Mononuclear cell (primary cell): ENCODE results near the gene TMEM163. TPM values are rescaled to one million over a fixed set of nuclear protein-coding genes. Genes with fewer than 3 reads are reported as not detected.

Source experiments
- H3K27me3 ChIP-seq: 2 replicates; pipeline ENCODE4 v1.6.0; 2011; ENCODE audit warnings: low read length, control low read depth; ENCODE audit not compliant: insufficient read depth
- H3K4me1 ChIP-seq: 2 replicates; pipeline ENCODE4 v1.5.1; 2011; ENCODE audit warnings: mild to moderate bottlenecking, low read length, control low read depth; ENCODE audit not compliant: insufficient read depth
- H3K4me3 ChIP-seq: 2 replicates; pipeline ENCODE4 v1.5.1; 2011; ENCODE audit warnings: mild to moderate bottlenecking, low read length, moderate library complexity
- H3K9me3 ChIP-seq: 2 replicates; pipeline ENCODE4 v1.5.1; 2011; ENCODE audit warnings: low read depth, mild to moderate bottlenecking, control low read depth, low read length
- total RNA-seq: library from RNA; depleted of rRNA; stranded (reverse); fragments of >200 nt; gene quantifications from one replicate; pipeline ENCODE4 v1.2.3, GENCODE V29; 2012

Gene TMEM163
- total RNA-seq, 1 donor: 0.63 TPM

DNA sequence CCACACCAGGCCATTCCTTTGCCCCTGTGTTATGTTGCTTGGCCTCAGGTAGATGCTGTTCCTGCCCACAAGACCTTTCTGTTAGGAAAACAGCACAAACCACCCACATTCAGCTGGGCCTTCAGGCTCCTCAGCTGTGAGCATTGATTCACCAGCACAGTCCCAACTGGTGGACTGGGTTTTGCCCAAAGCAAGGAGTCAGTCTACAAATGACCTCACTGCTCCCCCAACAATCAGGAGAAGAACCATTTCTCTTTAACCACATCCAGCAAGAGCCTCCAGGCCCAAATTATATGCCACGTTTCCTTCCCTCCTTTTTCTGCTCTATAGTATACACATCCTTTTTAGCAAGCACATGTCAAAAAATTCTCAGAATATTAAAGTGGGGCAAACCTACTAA is 5.2 kb downstream of the TMEM163 start:
- H3K4me3 ChIP-seq: no peak overlapping the region
- peaks cover 25% of the 10 kb centered on the region for H3K4me1 ChIP-seq
- H3K27me3 ChIP-seq: peaks cover 70% of the 10 kb centered on the region
- no peaks in the 10 kb centered on the region for H3K9me3 ChIP-seq

DNA sequence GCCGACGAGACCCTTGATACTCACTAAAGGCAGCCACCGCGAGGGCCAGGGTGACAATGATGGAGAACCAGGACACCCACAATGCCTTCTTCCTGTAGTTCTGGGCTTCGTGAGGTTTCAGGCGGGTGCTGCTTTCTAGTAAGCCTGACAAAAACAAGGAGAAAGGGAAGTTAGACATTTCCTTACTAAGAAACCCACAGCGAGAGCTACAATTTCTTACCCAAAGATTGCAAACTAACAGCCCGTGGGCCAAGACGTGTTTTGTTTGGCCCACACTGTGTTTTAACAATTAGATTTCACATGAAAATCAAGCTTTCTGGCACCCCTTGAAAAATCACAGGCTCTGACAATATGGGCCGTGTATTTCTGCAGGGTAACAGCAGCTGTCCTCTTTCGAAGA is 5.6 kb downstream of the TMEM163 start:
- peaks cover 24% of the 10 kb centered on the region for H3K4me1 ChIP-seq
- H3K27me3 ChIP-seq: peaks cover 68% of the 10 kb centered on the region
- no peak overlapping the region for H3K4me3 ChIP-seq
- no peaks in the 10 kb centered on the region for H3K9me3 ChIP-seq

DNA sequence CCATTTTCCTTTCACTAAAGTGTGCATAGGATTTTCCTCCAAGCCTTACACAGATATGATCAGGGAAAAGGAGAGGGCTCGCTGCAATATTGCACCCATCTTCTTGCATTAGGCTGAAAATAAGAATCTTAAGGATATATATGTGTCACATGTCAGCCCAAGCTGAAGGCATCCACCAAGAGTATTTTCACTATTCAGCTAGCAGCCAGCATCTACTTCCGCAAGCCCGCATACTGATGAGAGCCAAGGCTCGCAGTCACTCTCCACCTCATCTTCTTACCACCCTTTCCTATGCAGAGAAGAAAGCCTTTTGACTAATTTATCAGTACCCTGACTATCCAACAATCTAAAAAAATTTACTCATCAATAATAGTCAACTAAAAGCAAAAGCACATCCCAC is 6.1 kb downstream of the TMEM163 start:
- peaks cover 66% of the 10 kb centered on the region for H3K27me3 ChIP-seq
- no peaks in the 10 kb centered on the region for H3K9me3 ChIP-seq
- no peak overlapping the region for H3K4me3 ChIP-seq
- peaks cover 20% of the 10 kb centered on the region for H3K4me1 ChIP-seq

DNA sequence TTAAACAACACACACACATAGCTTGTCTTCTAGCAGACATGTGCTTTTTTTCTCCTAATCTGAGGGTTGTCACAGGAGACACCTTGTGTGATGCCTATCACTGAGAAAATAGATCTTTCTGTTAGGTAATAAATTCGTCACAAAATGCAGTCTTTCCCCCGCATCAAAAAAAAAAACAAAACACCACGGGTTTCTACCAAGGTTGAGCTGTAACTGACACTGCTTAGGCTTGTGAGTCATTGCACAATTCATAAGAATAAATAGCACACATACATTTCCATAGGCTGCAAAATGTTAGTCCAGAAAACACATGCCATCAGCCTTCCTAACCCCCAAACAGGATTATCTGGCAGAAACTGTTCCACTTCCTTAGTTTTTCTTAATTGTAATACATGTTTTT is 6.5 kb downstream of the TMEM163 start:
- Histone ChIP-seq H3K27me3 (peaks cover 65% of the 10 kb centered on the region), H3K4me1 (peaks cover 17% of the 10 kb centered on the region), H3K9me3 (no peaks in the 10 kb centered on the region), H3K4me3 (no peak overlapping the region)

DNA sequence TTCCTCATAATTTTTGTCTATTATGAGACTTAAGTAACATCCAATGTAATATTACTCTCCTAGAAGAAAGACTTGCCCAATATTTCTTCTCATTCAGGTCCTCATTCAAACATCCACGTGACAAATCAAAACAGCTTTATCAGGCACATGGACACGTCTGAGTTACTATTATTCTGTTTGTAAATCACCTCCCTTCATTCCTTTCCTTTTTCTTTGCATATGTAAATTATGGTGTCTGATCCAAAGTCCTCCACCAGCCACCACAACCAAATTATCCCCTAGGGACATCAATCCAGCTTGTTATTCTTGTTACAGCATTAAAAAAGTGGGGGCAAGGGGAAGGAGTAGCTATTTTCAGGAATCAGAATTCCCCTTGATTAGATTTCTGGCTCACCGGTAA is 7.1 kb downstream of the TMEM163 start:
- Histone ChIP-seq H3K4me3 (no peak overlapping the region), H3K4me1 (peaks cover 23% of the 10 kb centered on the region), H3K9me3 (no peaks in the 10 kb centered on the region), H3K27me3 (peaks cover 61% of the 10 kb centered on the region)

DNA sequence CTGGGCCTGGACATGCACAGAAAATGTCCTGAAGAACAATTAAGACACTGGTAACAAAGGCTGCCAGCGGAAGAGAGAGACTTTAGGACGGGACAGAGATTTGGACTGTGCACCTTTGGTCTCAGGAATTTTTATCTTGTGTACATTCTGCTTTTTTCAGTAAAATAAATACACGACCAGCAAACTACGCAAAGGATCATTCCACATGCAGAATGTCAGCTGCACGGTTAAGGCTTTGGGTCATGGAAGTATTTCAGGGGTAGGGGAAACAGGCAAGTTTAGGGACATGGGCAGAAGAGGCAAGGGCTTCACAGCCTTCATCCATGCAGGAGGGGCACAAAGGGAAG is 11.5 kb downstream of the TMEM163 start:
- Histone ChIP-seq H3K4me3 (no peak overlapping the region), H3K27me3 (peaks cover 30% of the 10 kb centered on the region), H3K4me1 (peaks cover 15% of the 10 kb centered on the region), H3K9me3 (no peaks in the 10 kb centered on the region)

DNA sequence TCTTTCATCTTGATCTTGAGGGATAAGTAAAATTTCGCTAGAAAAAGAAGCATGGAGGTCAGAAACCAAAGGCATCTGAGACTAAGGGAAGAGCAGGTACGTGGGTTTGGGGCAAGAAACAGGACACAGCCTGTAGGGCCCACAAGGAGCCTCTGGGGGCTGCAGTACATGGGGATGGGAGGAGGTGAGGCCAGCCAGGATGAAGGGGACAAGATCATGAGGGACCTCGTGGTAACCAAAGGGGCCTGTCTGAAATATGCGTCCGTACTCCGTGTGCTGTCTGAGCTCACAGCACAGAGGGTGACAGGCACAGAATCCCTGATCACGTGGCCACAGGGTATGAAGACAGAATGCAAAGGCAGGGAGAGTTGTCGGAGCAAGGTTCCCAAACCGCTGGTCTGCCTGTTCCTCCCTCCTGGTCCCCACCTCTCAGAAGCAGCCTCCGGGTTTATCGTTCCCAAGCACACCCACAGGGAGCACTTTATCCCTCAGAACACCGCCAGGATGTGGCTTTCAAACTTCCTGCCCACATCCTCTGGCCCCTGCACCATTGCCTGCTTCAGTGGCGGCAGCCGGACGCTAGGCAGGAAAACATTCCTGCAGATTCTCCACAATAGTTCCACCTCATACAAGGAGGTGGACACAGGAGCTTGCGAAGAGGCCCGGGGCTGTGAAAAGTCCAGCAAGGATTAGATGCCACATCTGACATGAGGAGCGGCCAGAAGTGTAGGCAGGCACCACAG is 12.0 kb downstream of the TMEM163 start:
- peaks cover 12% of the 10 kb centered on the region for H3K4me1 ChIP-seq
- no peaks in the 10 kb centered on the region for H3K9me3 ChIP-seq
- no peak overlapping the region for H3K4me3 ChIP-seq
- peaks cover 25% of the 10 kb centered on the region for H3K27me3 ChIP-seq

DNA sequence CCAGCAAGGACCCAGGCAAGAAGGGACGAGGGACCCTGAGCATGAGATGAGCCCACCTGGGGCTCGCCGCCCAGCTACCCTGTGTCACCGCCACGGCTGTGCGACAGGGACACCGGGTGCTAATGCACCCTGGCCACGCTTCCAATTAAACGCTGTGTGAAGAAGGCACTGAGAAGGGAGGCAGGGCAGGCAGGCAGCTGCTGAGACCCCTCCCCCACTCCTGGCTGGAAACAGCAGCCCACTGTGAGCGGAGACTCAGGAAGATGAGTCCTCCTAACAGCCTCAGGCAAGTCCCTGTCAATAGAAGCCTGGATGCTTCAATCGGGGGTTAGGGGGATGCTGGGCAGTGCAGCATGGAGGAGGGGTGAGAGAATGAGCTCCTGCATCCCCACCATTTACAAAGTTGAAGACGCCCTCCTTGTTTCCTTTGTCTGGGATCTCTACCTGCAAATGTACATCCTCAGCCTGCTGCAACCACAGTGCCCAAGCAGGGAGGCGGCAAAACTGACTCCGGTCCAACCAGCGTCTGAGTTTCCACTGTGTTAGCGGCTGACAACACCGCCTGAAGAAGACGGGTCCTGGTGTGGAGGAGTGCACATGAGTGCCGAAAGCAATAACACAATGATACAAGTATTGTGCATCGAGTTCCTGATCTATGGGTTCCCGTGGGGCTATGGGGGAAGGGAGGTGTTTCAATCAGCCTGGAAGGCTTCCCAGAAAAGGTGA is 12.8 kb downstream of the TMEM163 start:
- H3K4me1 ChIP-seq: peaks cover 12% of the 10 kb centered on the region
- H3K9me3 ChIP-seq: no peaks in the 10 kb centered on the region
- H3K27me3 ChIP-seq: peaks cover 17% of the 10 kb centered on the region
- no peak overlapping the region for H3K4me3 ChIP-seq

DNA sequence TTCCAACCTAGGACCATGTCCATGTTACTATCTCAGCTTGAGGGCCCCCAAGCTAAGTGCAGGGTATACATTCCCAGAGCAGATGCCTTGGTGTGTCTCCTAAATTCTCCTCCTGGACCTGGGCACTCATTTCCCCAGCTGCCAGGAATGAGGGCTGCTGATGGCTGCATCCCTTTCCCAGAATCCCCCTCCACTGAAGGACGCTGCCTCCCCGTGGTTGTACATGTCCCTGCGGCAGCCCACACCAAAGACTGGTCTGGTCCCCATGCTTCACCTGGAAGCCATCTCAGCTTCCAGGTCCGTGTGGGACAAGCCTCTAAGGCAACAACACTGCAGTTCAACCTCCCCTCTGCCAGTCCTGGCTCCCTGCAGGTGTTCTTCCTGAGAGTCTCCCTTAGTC is 14.6 kb downstream of the TMEM163 start:
- Histone ChIP-seq H3K4me1 (peaks cover 12% of the 10 kb centered on the region), H3K27me3 (peaks cover 8% of the 10 kb centered on the region)

DNA sequence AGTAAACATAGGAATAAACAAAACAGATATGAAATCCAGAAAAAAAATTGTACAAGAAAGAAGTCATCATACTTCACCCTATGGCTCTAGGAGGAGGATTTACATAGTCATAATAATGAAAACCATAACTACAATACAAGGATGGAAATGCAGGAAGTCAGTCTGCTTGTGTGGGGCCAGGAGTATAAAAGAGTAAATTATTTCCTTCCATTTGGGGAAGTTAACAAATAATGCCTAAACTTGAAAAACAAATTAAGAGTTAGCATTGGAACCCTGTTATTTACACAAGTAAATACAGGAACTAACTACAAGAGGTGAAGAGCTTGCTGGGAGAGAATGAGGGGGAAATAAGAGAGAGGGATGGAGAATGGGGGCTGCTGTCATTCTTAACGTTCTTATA is 15.4 kb downstream of the TMEM163 start:
- no peak overlapping the region for H3K4me3 ChIP-seq
- peaks cover 8% of the 10 kb centered on the region for H3K27me3 ChIP-seq
- peaks cover 12% of the 10 kb centered on the region for H3K4me1 ChIP-seq
- H3K9me3 ChIP-seq: no peaks in the 10 kb centered on the region

More for the DNA sequence above, 14.6 kb downstream of the TMEM163 start:
- H3K4me3 ChIP-seq: no peak overlapping the region
- no peaks in the 10 kb centered on the region for H3K9me3 ChIP-seq

DNA sequence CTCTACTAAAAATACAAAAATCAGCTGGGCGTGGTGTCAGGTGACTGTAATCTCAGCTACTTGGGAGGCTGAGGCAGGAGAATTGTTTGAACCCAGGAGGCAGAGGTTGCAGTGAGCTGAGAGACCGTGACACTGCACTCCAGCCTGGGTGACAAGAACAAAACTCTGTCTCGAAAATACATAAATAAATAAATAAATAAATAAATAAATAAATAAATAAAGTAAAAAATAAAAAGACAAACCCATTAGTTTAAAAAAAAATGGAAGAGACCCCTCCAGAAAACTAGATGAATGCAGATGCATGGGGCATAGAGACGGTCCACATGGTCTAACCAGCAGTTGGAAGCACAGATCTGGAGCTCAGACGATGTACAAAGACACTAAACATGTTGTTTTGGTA is 18.1 kb downstream of the TMEM163 start:
- Histone ChIP-seq H3K4me1 (no peaks in the 10 kb centered on the region), H3K4me3 (no peak overlapping the region), H3K27me3 (peaks cover 3% of the 10 kb centered on the region), H3K9me3 (no peaks in the 10 kb centered on the region)

DNA sequence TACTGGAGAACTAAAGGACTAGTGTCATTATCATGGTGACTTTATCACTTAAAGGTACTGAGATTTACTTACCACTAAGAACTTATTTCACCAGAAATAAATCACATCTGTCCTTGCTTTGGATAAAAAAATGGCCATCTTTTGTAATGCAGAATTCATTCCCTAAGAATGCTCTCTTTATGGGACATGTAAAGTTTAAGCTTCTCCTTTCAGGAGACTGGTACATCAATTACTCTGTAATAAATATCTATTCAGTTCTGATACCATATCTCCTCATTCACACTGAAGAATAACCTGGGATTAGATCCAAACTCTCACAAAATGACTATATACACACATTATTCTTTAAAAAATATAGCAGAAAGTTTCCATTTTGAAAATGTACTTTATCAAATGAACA is 24.4 kb downstream of the TMEM163 start:
- H3K27me3 ChIP-seq: peaks cover 3% of the 10 kb centered on the region
- no peaks in the 10 kb centered on the region for H3K9me3 ChIP-seq
- no peak overlapping the region for H3K4me3 ChIP-seq
- H3K4me1 ChIP-seq: no peaks in the 10 kb centered on the region

DNA sequence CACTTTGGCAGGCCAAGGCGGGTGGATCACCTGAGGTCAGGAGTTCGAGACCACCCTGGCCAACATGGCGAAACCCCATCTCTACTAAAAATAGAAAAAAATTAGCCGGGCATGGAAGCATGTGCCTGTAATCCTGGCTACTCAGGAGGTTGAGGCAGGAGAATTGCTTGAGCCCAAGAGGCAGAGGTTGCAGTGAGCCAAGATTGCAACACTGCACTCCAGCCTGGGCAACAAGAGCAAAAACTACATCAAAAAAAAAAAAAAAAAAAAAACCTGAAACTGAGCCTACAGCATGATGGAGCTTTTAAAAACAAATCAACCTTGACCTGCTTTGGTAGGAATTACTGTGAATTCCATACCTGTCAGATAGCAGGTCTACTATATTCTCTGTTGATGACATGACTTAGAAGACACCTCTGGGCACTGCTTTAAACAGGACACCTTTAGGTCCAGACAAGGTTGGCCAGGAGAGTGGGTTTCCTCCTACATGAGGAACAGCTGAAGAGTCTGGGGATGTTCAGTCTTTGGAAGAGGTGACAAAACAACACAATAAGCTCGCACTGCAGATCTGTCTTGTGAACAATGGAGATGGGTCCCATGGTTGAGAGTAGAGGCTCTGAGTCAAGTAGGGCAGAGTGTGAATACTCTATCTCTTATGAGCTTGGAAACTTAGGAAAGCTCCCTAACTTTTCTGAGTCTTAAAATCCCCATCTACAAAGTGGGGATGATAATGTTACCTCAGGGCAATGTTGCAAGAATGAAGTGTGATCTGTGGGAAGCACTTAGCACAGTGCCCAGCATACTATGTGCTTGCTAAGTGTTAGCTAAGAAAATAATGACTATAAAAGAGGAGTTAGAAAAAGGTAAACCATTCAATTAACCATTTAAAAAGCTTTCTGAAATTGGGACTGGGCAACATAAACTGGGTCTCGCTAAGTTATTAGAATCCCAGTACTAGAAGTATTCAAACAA is 25.2 kb downstream of the TMEM163 start:
- H3K4me3 ChIP-seq: no peak overlapping the region
- peaks cover 3% of the 10 kb centered on the region for H3K27me3 ChIP-seq
- no peaks in the 10 kb centered on the region for H3K4me1 ChIP-seq
- no peaks in the 10 kb centered on the region for H3K9me3 ChIP-seq

DNA sequence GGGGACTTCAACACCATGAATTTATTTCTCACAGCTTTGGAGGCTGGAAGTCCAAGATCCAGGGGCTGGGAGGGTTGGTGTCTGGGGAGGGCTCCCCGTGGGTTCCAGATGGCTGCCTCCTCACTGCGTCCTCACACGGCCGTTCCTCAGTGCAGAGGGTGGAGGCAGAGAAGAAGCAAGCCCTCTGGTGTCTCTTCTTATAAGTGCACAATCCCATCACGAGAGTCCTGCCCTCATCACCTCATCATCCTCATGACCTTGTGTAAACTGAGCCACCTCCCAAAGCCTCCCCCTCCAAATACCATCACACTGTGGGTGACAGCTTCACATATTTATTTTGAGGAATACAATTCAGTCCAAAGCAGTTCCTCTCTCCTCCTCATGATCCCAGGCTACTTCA is 26.3 kb downstream of the TMEM163 start:
- Histone ChIP-seq H3K4me3 (no peak overlapping the region), H3K27me3 (no peaks in the 10 kb centered on the region), H3K4me1 (no peaks in the 10 kb centered on the region), H3K9me3 (no peaks in the 10 kb centered on the region)

DNA sequence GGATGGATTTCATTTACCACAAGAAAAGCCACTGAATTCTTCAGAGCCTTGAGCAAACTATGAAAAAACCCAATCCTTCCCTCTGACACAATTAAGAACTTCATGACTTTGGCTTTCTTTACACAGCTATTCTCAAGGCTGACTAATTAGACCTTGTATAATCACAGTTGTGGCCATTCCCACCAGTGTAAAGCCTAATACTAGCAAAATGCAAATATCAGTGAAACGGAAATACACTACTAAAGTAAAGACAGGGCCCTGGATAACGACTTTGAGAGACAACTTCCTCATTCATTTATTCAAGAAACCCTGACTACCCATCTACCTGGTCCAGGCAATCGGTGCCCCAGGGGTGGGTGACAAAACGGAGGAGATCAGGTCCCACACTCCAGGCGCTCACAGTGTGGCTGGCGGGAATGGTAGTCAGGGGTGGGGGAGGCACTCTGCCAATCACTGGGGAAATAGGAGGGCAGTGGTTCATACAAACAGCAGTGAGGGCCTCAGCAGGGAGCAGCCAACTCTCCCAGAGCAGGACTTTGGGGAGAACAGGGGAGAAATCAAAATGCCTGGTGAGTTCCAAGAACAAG is 28.1 kb downstream of the TMEM163 start:
- H3K4me1 ChIP-seq: no peaks in the 10 kb centered on the region
- H3K27me3 ChIP-seq: no peaks in the 10 kb centered on the region
- H3K4me3 ChIP-seq: no peak overlapping the region
- H3K9me3 ChIP-seq: no peaks in the 10 kb centered on the region
